Astrocyte of the spinal cord (primary cell): ENCODE measurements around the gene MREG.

Experiments
- DNase-seq: peaks from one replicate; pipeline ENCODE4 v3.0.0; 2011; ENCODE audit warnings: low read depth, low spot score
- H3K4me3 ChIP-seq: 2 replicates; pipeline ENCODE4 v1.5.1; 2011; ENCODE audit warnings: low read depth, mild to moderate bottlenecking, low read length, moderate library complexity
- CTCF ChIP-seq: IDR thresholded peaks from 2 replicates; pipeline ENCODE4 v1.5.1; 2012; ENCODE audit warnings: low read depth, mild to moderate bottlenecking, low read length, inconsistent platforms
- in situ Hi-C: cut with HindIII; loops from 2 replicates; pipeline ENCODE4 v1.10.0; 2017; ENCODE audit warnings: low sequenced_read_pairs

MREG gene

GRCh38 chr2:215949991-215950404, 63.4 kb downstream of the MREG start:
- in situ Hi-C loops, result no loop called here
- H3K4me3 ChIP-seq, result no peak overlapping the region
- DNase-seq, result peak; percentile 70
- TF ChIP-seq CTCF, result peak; percentile 57

GRCh38 chr2:215948051-215948450, 65.3 kb downstream of the MREG start:
- no peak overlapping the region for H3K4me3 ChIP-seq
- DNase-seq, result no peak
- in situ Hi-C loops, result no loop called here

GRCh38 chr2:215946586-215946985, 66.8 kb downstream of the MREG start:
- no peak for DNase-seq
- TF ChIP-seq CTCF, result no peak
- in situ Hi-C loops, result no loop called here
- H3K4me3 ChIP-seq, result no peak overlapping the region

More at GRCh38 chr2:215948051-215948450, 65.3 kb downstream of the MREG start:
- TF ChIP-seq CTCF, result no peak

GRCh38 chr2:215942194-215942593, 71.2 kb downstream of the MREG start:
- no peak overlapping the region for H3K4me3 ChIP-seq
- in situ Hi-C loops, result no loop called here
- TF ChIP-seq CTCF, result no peak
- DNase-seq, result no peak

- no peak overlapping the region for H3K4me3 ChIP-seq
- TF ChIP-seq CTCF, result no peak
- in situ Hi-C loops, result no loop called here
- DNase-seq, result no peak
Observed at GRCh38 chr2:215941726-215942125, 71.6 kb downstream of the MREG start.

- TF ChIP-seq CTCF, result no peak
- in situ Hi-C loops, result no loop called here
- no peak overlapping the region for H3K4me3 ChIP-seq
- no peak for DNase-seq
Observed at GRCh38 chr2:215940645-215941184, 72.6 kb downstream of the MREG start.

GRCh38 chr2:215937190-215937589, 76.2 kb downstream of the MREG start:
- in situ Hi-C loops, result no loop called here
- DNase-seq, result no peak

More at GRCh38 chr2:215937190-215937589, 76.2 kb downstream of the MREG start:
- TF ChIP-seq CTCF, result no peak
- H3K4me3 ChIP-seq, result no peak overlapping the region
